ENCODE data around the gene TRAPPC2.

- no peak for TF ChIP-seq CTCF (conservative IDR thresholded peaks at IDR 0.05)
- no peak for TF ChIP-seq ZFX (IDR thresholded peaks at IDR 0.05)
These were observed 65.1 kb downstream of the TRAPPC2 start for GRCh38 chrX:13669246-13669737.
